Activated CD8-positive, alpha-beta memory T cell treated with anti-CD3 and anti-CD28 coated beads, Interleukin-2, amount 50 U/mL, for 24 hours (primary cell): Measurements from ENCODE around the gene DUSP5.

Experiments used
- DNase-seq: peaks from one replicate; pipeline ENCODE4 v3.0.0-alpha.2; 2020; ENCODE audit errors: extremely low read depth

The DUSP5 gene

GRCh38 chr10:110546499-110547110, 48.9 kb downstream of the DUSP5 start:
- DNase-seq, result no peak

DNA sequence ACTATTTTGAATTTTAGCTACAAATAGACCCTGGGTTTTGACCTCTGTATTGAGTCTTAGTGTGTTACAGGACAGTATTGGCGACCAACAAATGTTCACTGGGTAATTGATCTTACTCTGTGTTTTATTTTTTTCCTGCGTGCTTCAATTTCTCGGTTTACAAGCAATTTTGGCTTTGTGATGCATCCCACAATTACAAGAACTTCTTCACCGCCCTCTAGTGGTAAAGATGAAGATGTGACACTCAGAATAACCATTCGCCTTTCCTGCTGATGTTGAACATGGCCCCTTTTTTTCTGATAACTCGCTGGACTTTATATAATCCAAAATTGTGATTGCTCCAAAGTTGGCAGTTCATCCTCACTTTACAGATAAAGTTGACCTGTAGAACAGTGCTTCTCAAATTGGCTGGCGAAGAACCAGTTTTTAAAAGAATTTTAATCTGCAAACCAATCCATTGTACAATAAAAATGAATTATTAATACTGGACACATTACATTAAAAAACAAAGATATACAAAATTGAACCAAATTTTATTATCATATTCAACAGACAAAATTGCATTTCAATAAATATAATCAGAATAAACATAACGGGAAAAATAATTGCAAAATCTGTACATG, 49.5 kb downstream of the DUSP5 start:
- DNase-seq, result no peak

DNA sequence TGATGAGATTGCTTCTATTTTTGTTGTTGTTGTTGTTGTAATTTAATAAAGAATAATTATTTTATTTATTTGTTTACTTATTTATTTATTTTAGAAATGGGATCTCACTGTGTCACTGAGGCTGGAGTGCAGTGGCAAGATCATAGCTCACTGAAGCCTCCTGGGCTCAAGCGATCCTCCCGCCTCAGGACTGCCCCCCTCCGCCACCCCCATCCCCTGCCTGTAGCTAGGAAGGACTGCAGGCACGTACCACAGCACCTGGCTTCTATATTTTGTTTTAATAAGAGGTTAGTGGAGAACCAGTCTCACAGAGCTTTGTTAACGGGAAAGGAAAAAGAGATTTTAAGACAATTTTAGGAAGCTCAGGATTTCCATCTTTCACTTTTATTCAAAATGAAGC, 50.3 kb downstream of the DUSP5 start:
- no peak for DNase-seq

DNA sequence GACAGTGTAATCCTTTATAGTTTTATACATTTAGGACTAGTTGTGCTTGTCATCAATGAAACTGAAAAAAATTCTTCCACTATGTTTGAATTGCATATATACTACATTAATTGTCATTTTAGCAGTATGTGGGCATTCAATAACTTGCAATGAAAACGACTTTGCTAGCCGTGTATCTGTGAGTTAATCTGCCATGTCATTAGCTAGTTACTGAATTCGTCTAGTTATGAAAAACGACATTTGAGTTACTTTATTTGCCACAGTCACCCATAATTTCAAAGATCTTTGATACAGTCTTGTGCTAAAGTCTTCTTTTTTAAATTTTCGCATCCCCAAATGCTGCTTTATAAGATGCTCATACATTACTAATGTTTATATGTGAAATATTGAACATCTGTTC, 51.5 kb downstream of the DUSP5 start:
- DNase-seq, result no peak

- DNase-seq, result no peak
These were observed 56.2 kb downstream of the DUSP5 start for GRCh38 chr10:110553905-110554304.

DNA sequence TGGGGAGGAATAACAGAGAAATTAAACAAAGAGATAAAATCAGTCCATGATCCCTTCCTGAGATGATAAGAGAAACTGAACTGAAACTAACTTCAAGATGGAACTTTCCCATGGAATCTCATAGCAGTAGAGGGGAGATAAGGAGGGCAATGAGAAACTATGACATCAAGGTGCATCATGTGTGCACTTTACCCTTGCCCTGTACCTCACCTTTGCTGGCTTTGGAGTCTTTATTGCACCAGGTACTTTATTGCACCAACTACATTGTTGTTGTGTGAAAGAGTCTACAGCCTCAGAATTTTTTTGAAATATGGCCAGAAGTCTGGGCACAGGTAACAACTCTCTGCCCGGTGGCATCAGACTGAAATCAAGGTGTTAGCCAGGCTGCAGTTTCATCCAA, 58.6 kb downstream of the DUSP5 start:
- no peak for DNase-seq

GRCh38 chr10:110556969-110557601, 59.4 kb downstream of the DUSP5 start:
- DNase-seq, result peak; percentile 44

DNA sequence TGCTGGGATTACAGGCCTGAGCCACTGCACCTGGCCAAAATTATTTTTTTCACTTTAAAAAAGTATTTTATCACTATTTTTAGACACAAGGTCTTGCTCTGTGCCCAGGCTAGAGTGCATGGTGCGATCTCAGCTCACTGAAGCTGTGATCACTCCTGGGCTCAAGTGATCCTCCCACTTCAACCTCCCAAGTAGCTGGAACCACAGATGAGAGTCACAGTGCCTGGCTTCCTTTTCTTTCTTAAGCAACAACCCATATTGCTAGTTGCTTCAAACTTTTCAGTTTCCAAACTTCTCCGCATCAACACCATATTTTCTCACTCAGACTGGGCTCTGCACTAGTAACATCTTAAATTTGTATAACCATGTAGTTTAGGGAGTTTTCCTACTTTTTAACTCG, 60.3 kb downstream of the DUSP5 start:
- DNase-seq, result no peak

GRCh38 chr10:110560012-110560411, 62.3 kb downstream of the DUSP5 start:
- DNase-seq, result no peak
